ENCODE measurements around the gene TAX1BP3.
"Not testable (repeated sequence)": the region's sequence is repeated elsewhere in the genome, so short reads cannot be mapped to it uniquely, and the experiment has no call there.

TAX1BP3 gene

GRCh38 chr17:3668279-3669084 is at the start of gene TAX1BP3, which contains the start of gene EMC6:
Gene TAX1BP3 (minus strand): TSS chr17:3668578. CDS start chr17:3668526, 52 bp downstream.
Gene EMC6 (plus strand): TSS chr17:3668812. CDS start chr17:3669147, 335 bp downstream.
- H3K9me3 Mint-ChIP-seq, result no peaks in the 10 kb centered on the region
- peak; percentile 93 for ATAC-seq
- H3K27me3 Mint-ChIP-seq, result no peaks in the 10 kb centered on the region
- peak within 1 kb of the TSS; percentile 93 to 96 for H3K27ac Mint-ChIP-seq
- DNase-seq, result peak; percentile 98 to 100
- H3K4me1 Mint-ChIP-seq, result peaks cover 32% of the 10 kb centered on the region
- peak within 1 kb of the TSS; percentile 92 to 94 for H3K4me3 Mint-ChIP-seq

- no peaks in the 10 kb centered on the region for H3K27me3 Mint-ChIP-seq
Observed at GRCh38 chr17:3715296-3715695, 46.9 kb upstream of the TAX1BP3 start.

GRCh38 chr17:3712811-3713463 is 44.6 kb upstream of the TAX1BP3 start:
- H3K27ac Mint-ChIP-seq, result peak overlapping the region; percentile 36 to 76
- H3K27me3 Mint-ChIP-seq, result no peaks in the 10 kb centered on the region
- ATAC-seq, result peak; percentile 50
- peaks cover 78% of the 10 kb centered on the region for H3K4me1 Mint-ChIP-seq
- H3K4me3 Mint-ChIP-seq, result peak overlapping the region; percentile 54 to 58
- peaks cover 0 to 7% of the 10 kb centered on the region in 2 donors for H3K9me3 Mint-ChIP-seq
- DNase-seq, result peak in 1 of 2 donors; percentile 64

More at GRCh38 chr17:3715296-3715695, 46.9 kb upstream of the TAX1BP3 start:
- DNase-seq (no peak), ATAC-seq (no peak)
- Mint-ChIP-seq H3K9me3 (peaks cover 0 to 7% of the 10 kb centered on the region in 2 donors), H3K4me3 (no peak overlapping the region), H3K4me1 (peaks cover 75% of the 10 kb centered on the region), H3K27ac (no peak overlapping the region)

GRCh38 chr17:3710951-3711383 is 42.6 kb upstream of the TAX1BP3 start:
- ATAC-seq, result peak; percentile 97
- Mint-ChIP-seq H3K9me3 (peaks cover 0 to 7% of the 10 kb centered on the region in 2 donors), H3K4me1 (peaks cover 78% of the 10 kb centered on the region), H3K27ac (peak overlapping the region in 1 of 2 donors; percentile 34), H3K4me3 (peak overlapping the region; percentile 54 to 68), H3K27me3 (no peaks in the 10 kb centered on the region)
- DNase-seq, result peak; percentile 78 to 90

- Mint-ChIP-seq H3K9me3 (peaks cover 0 to 7% of the 10 kb centered on the region in 2 donors), H3K4me3 (peak overlapping the region; percentile 22 to 45), H3K27ac (peak overlapping the region in 1 of 2 donors; percentile 10), H3K4me1 (peaks cover 58% of the 10 kb centered on the region), H3K27me3 (no peaks in the 10 kb centered on the region)
- ATAC-seq, result no peak
- DNase-seq, result no peak
Observed at GRCh38 chr17:3708366-3708765, 40.0 kb upstream of the TAX1BP3 start.

GRCh38 chr17:3705718-3705984 is 37.3 kb upstream of the TAX1BP3 start:
- ATAC-seq, DNase-seq, H3K9me3 Mint-ChIP-seq, H3K27ac Mint-ChIP-seq, H3K27me3 Mint-ChIP-seq, H3K4me3 Mint-ChIP-seq: not testable (repeated sequence)
- peaks cover 34% of the 10 kb centered on the region for H3K4me1 Mint-ChIP-seq

- peaks cover 29% of the 10 kb centered on the region for H3K4me1 Mint-ChIP-seq
- no peak for DNase-seq
- no peak overlapping the region for H3K4me3 Mint-ChIP-seq
- H3K9me3 Mint-ChIP-seq, result peaks cover 5 to 8% of the 10 kb centered on the region in 2 donors
- H3K27me3 Mint-ChIP-seq, result no peaks in the 10 kb centered on the region
- no peak overlapping the region for H3K27ac Mint-ChIP-seq
- ATAC-seq, result no peak
Observed at GRCh38 chr17:3704931-3705717, 36.7 kb upstream of the TAX1BP3 start.

- not testable (repeated sequence) for H3K27ac Mint-ChIP-seq, H3K4me3 Mint-ChIP-seq, DNase-seq, ATAC-seq, H3K27me3 Mint-ChIP-seq
- Mint-ChIP-seq H3K4me1 (peaks cover 12% of the 10 kb centered on the region), H3K9me3 (peaks cover 10 to 17% of the 10 kb centered on the region in 2 donors)
Observed at GRCh38 chr17:3702041-3702539, 33.7 kb upstream of the TAX1BP3 start.

- no peak overlapping the region for H3K27ac Mint-ChIP-seq
- no peak overlapping the region for H3K4me3 Mint-ChIP-seq
- peaks cover 23% of the 10 kb centered on the region for H3K4me1 Mint-ChIP-seq
- no peaks in the 10 kb centered on the region for H3K27me3 Mint-ChIP-seq
- ATAC-seq (no peak), DNase-seq (no peak)
- H3K9me3 Mint-ChIP-seq, result peaks cover 10 to 17% of the 10 kb centered on the region in 2 donors
Observed at GRCh38 chr17:3699951-3700350, 31.6 kb upstream of the TAX1BP3 start.

- no peak overlapping the region for H3K4me3 Mint-ChIP-seq
- no peaks in the 10 kb centered on the region for H3K27me3 Mint-ChIP-seq
- H3K27ac Mint-ChIP-seq, result no peak overlapping the region
- H3K9me3 Mint-ChIP-seq, result peaks cover 10 to 17% of the 10 kb centered on the region in 2 donors
- DNase-seq (no peak), ATAC-seq (no peak)
- peaks cover 41% of the 10 kb centered on the region for H3K4me1 Mint-ChIP-seq
Observed at GRCh38 chr17:3698139-3698538, 29.8 kb upstream of the TAX1BP3 start.

- no peak for ATAC-seq
- Mint-ChIP-seq H3K4me3 (no peak overlapping the region), H3K4me1 (peaks cover 50% of the 10 kb centered on the region), H3K27me3 (no peaks in the 10 kb centered on the region), H3K27ac (peak overlapping the region in 1 of 2 donors; percentile 42), H3K9me3 (peaks cover 5 to 11% of the 10 kb centered on the region in 2 donors)
- no peak for DNase-seq
Observed at GRCh38 chr17:3697103-3697476, 28.7 kb upstream of the TAX1BP3 start.

GRCh38 chr17:3695723-3696411 is 27.5 kb upstream of the TAX1BP3 start, which contains the start of gene P2RX5:
Gene P2RX5 (minus strand): TSS chr17:3696155. CDS start chr17:3696005, 150 bp downstream.
- Mint-ChIP-seq H3K4me3 (peak within 1 kb of the TSS; percentile 92 to 95), H3K27me3 (no peaks in the 10 kb centered on the region), H3K9me3 (peaks cover 5 to 9% of the 10 kb centered on the region in 2 donors), H3K4me1 (peaks cover 57% of the 10 kb centered on the region), H3K27ac (peak within 1 kb of the TSS; percentile 92 to 96)
- ATAC-seq (peak; percentile 63), DNase-seq (peak; percentile 50 to 63)

- no peaks in the 10 kb centered on the region for H3K27me3 Mint-ChIP-seq
- peak overlapping the region; percentile 92 to 95 for H3K4me3 Mint-ChIP-seq
- H3K27ac Mint-ChIP-seq, result peak overlapping the region; percentile 82 to 95
- ATAC-seq (peak; percentile 11), DNase-seq (peak in 1 of 2 donors; percentile 29)
- peaks cover 61% of the 10 kb centered on the region for H3K4me1 Mint-ChIP-seq
- H3K9me3 Mint-ChIP-seq, result peaks cover 5 to 9% of the 10 kb centered on the region in 2 donors
Observed at GRCh38 chr17:3695129-3695722, 26.8 kb upstream of the TAX1BP3 start.

GRCh38 chr17:3693829-3694231 is 25.5 kb upstream of the TAX1BP3 start:
- Mint-ChIP-seq H3K4me3 (peak overlapping the region; percentile 92 to 95), H3K27ac (peak overlapping the region; percentile 27 to 61), H3K27me3 (no peaks in the 10 kb centered on the region), H3K9me3 (peaks cover 5 to 9% of the 10 kb centered on the region in 2 donors), H3K4me1 (peaks cover 52% of the 10 kb centered on the region)
- ATAC-seq (peak; percentile 92), DNase-seq (peak; percentile 74 to 94)

All from stimulated activated naive CD8-positive, alpha-beta T cell treated with anti-CD3 and anti-CD28 coated beads, Interleukin-15, amount 100 ng/mL, for 72 hours (primary cell).